GM12801 (cell line): ENCODE data around the gene GNGT1.

Experiments used
- TF ChIP-seq, protein P1 (sequence below): IDR thresholded peaks from one replicate; pipeline ENCODE4 v1.5.1; 2011; ENCODE audit warnings: control low read depth; ENCODE audit not compliant: insufficient read length; ENCODE audit errors: extremely low read depth

The GNGT1 gene

DNA sequence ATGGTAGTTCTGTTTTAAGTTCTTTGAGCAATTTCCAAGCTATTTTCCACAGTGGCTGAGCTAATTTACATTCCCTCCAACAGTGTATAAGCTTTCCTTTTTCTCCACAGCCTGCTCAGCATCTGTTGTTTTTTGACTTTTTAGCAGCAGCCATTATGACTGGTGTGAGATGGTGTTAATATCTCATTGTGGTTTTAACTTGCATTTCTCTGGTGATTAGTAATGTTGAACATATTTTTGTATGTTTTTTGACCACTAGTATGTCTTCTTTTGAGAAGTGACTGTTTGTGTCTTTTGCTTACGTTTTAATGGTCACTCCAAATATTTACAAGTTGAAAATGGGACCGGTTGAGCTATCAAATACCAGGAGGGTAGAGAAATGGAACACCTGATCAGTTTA, 35.6 kb downstream of the GNGT1 start:
- TF ChIP-seq, protein P1, sequence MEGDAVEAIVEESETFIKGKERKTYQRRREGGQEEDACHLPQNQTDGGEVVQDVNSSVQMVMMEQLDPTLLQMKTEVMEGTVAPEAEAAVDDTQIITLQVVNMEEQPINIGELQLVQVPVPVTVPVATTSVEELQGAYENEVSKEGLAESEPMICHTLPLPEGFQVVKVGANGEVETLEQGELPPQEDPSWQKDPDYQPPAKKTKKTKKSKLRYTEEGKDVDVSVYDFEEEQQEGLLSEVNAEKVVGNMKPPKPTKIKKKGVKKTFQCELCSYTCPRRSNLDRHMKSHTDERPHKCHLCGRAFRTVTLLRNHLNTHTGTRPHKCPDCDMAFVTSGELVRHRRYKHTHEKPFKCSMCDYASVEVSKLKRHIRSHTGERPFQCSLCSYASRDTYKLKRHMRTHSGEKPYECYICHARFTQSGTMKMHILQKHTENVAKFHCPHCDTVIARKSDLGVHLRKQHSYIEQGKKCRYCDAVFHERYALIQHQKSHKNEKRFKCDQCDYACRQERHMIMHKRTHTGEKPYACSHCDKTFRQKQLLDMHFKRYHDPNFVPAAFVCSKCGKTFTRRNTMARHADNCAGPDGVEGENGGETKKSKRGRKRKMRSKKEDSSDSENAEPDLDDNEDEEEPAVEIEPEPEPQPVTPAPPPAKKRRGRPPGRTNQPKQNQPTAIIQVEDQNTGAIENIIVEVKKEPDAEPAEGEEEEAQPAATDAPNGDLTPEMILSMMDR = no peak

DNA sequence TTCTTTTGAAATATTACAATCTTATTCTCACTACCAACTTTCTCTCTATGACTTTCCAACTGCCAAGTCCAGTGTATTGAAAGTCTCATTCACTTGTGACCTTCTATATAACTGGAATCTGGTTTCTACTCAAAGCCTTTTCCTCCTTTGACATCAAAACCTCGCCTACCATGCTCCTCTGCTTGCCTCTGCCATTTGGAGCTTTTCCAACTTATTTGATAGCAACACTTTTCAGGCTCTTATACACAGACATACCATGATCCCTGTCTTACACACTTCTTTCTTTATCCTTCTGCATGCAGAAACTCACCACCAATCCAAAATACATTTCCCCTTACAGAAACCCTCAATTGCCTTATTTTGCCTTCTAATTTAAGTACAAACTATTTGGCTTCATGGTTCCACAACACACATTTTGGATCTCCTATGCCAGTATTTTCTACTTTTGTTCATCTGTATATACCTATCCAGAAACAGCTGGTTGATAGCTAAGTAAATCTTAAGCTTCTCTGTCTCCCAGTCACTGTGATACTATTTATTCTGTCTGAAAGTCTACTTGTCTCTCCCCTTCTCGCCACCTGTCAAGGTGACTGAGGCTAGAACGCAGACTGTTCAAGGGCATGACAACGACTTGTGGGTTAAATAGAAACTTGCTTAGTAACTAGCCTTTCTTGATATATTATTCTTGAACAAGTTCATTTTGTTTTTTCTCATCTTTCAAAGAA, 37.6 kb downstream of the GNGT1 start:
- TF ChIP-seq, protein P1 = no peak

DNA sequence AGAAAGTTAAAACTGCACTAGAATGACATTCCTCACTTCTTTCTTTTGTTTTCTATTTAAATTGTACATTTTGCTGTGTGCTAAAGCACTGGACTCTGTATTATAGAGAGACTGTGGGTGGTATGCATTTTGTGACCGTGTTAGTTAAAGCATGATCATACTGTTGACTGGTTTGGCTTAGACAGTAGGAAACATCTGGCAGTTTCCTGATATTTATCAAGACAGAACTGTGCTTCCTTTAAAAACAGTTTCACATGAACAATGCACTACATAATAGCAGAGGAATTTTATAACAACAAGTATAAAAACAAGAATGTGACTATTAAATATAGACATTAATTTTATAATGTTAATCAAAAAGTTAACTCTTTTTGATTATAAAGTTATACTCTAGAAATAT, 38.3 kb downstream of the GNGT1 start:
- TF ChIP-seq, protein P1 = no peak

DNA sequence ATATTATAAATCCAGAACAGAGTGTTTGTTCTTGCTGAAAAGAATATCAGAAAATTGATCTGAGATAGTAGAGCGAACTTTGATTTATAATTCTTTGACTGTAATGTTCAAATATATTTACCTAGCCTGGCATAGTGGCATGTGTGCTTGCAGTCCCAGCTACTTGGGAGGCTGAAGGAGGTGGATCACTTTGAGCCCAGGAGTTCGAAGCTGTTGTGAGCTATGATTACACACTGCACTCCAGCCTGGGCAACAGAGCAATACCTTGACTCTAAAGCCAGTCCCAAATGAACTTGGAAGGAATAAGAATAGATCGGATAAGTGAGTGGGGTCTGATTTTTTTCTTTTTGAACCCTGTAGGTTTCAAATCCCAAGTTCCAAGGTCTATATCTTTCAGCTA, 38.7 kb downstream of the GNGT1 start:
- TF ChIP-seq, protein P1 = no peak

DNA sequence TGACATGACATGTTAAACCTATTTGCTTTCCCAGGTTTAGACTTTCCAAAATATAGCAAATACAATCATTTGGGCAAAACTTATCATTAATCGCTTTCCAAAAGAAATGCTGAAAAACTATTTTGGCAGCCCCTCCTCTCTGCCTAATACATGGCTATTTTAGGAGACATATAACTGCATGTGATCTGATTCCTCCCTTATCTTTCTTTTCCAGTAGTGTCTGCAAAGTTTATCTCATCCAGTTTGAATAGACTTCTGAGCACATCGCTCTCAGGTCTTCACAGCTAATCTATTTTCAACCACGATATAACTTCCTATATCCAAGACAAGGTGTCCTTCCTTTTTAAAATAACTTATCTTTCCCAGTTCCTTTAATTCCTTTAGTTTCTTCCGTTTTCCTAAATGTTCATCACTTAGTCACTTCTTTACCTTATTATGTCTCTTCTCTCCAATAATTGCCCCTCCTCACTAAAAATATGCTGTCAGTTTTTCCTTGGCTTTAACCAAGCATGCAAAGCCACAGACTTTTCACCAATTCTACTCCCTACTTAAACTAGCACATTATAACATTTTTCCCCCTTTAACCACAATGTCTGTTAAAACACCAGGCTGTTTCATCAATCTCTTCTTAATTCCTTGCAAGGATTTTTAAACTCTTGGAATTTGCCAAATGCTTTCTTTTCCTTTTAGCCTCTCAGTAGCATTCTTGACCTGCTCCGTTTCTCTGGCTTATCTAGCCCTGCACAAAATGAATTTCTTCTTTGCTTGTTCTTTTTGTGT, 39.6 kb downstream of the GNGT1 start:
- TF ChIP-seq, protein P1 = no peak

DNA sequence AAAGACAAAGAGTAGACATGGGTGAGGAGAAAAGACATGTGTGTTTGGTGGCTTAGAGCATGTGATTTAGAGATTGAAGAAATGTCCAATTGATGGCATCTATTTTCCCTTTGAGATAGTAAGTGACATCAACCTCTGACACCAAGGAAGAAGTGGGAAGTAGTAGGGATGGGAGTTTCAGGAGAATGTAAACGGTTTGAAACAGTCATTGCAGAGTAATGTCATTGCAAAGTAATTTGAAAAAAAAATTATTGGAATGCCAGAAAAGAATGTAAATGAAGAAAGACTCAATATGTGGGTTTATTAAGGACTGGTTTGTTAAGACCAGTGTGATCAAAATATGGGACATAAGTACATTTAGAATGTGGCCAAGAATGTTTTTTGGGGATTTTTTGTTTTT, 41.7 kb downstream of the GNGT1 start:
- TF ChIP-seq, protein P1 = no peak

DNA sequence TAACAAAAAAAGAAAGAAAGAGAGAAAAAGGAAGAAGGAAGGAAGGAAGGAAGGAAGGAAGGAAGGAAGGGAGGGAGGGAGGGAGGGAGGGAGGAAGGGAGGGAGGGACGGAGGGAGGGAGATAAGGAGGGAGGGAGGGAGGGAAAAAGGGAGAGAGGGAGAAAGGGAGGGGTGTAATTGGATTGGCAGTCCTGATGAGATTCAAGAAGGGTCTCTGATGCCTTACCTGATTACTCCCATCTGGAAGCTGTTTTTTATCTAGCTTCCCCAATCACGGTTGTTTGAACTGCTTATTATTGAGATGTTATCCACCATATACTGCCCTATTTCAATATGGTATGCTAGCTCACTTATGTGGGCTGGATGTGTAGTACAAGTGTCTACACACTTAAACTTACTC, 42.5 kb downstream of the GNGT1 start:
- TF ChIP-seq, protein P1 = no peak
